ENCODE results near the gene TREML4. TPM values are rescaled to one million over a fixed set of nuclear protein-coding genes. Genes with fewer than 3 reads are reported as not detected.

The TREML4 gene
- total RNA-seq, 2 experiments from 2014 or later: not detected

GRCh38 chr6:41284726-41285125 is 56.6 kb downstream of the TREML4 start:
- no peaks in the 10 kb centered on the region for H3K9me3 Mint-ChIP-seq
- intact Hi-C loops (cut with DNase I, micrococcal nuclease): no loop called here
- DNase-seq (no peak), ATAC-seq (ENCODE audit: poor library complexity) (no peak)
- no peaks in the 10 kb centered on the region for H3K4me1 Mint-ChIP-seq (ENCODE audit: low read depth)
- H3K36me3 ChIP-seq (ENCODE audit: insufficient read depth, low read length): no peaks in the 10 kb centered on the region
- ChIA-PET CTCF (interaction anchor here (1.0 kb wide), 1 partner anchor 11 kb away, joined by 3 read pairs; no protein-coding TSS in a partner anchor), POLR2A (no interaction called here)
- no peaks in the 10 kb centered on the region for H3K27me3 ChIP-seq (ENCODE audit: control insufficient read depth in 1 of 2, insufficient read depth in 2 of 2, low read length in 2 of 2)
- no peaks in the 10 kb centered on the region for H3K36me3 Mint-ChIP-seq (ENCODE audit: low read depth)
- TF ChIP-seq CTCF (IDR thresholded peaks at IDR 0.05): no peak
- H3K27me3 Mint-ChIP-seq: peaks cover 13% of the 10 kb centered on the region
- no peaks in the 10 kb centered on the region for H3K4me1 ChIP-seq (ENCODE audit: insufficient read depth, low read length)
- no peaks in the 10 kb centered on the region for H3K9me3 ChIP-seq (ENCODE audit: control insufficient read depth in 1 of 2, insufficient read depth in 1 of 2, low read length in 2 of 2)
- no peak overlapping the region for H3K4me3 ChIP-seq (ENCODE audit: low read length)
- H3K27ac ChIP-seq (ENCODE audit: low read depth in 1 of 2, low read length in 2 of 2): no peak overlapping the region
- no peak overlapping the region for H3K27ac Mint-ChIP-seq
- no peak overlapping the region for H3K4me3 Mint-ChIP-seq

- Mint-ChIP-seq H3K4me3 (no peak within 1 kb of the TSS), H3K36me3 (ENCODE audit: low read depth) (no peaks in the 10 kb centered on the region), H3K4me1 (ENCODE audit: low read depth) (no peaks in the 10 kb centered on the region), H3K27me3 (peaks cover 13% of the 10 kb centered on the region), H3K27ac (no peak within 1 kb of the TSS), H3K9me3 (no peaks in the 10 kb centered on the region)
- Histone ChIP-seq H3K9me3 (ENCODE audit: control insufficient read depth in 1 of 2, insufficient read depth in 1 of 2, low read length in 2 of 2) (no peaks in the 10 kb centered on the region), H3K27me3 (ENCODE audit: control insufficient read depth in 1 of 2, insufficient read depth in 2 of 2, low read length in 2 of 2) (no peaks in the 10 kb centered on the region), H3K4me1 (ENCODE audit: insufficient read depth, low read length) (no peaks in the 10 kb centered on the region), H3K36me3 (ENCODE audit: insufficient read depth, low read length) (no peaks in the 10 kb centered on the region), H3K27ac (ENCODE audit: low read depth in 1 of 2, low read length in 2 of 2) (peak within 1 kb of the TSS in 1 of 2 donors; percentile 31), H3K4me3 (ENCODE audit: low read length) (no peak within 1 kb of the TSS)
- peak in 3 of 14 experiments; percentile 25 to 74 (median 65) for DNase-seq
- no peak for ATAC-seq (ENCODE audit: poor library complexity)
- CTCF ChIA-PET: no interaction called here
- TF ChIP-seq CTCF (IDR thresholded peaks at IDR 0.05): no peak
- POLR2A ChIA-PET: no interaction called here
- intact Hi-C loops (cut with DNase I, micrococcal nuclease): no loop called here
Observed at GRCh38 chr6:41286544-41287346, 58.6 kb downstream of the TREML4 start, which contains the start of gene TREM1. TSS of gene TREM1 (minus strand) at chr6:41286682. CDS start at chr6:41286655, 27 bp downstream.

- ChIA-PET CTCF (no interaction called here), POLR2A (no interaction called here)
- TF ChIP-seq CTCF (IDR thresholded peaks at IDR 0.05): no peak
- intact Hi-C loops (cut with DNase I, micrococcal nuclease): no loop called here
- no peaks in the 10 kb centered on the region for H3K4me1 Mint-ChIP-seq (ENCODE audit: low read depth)
- H3K36me3 Mint-ChIP-seq (ENCODE audit: low read depth): no peaks in the 10 kb centered on the region
- H3K27me3 ChIP-seq (ENCODE audit: control insufficient read depth in 1 of 2, insufficient read depth in 2 of 2, low read length in 2 of 2): no peaks in the 10 kb centered on the region
- peaks cover 5% of the 10 kb centered on the region for H3K27me3 Mint-ChIP-seq
- no peak overlapping the region for H3K27ac ChIP-seq (ENCODE audit: low read depth in 1 of 2, low read length in 2 of 2)
- no peaks in the 10 kb centered on the region for H3K4me1 ChIP-seq (ENCODE audit: insufficient read depth, low read length)
- no peaks in the 10 kb centered on the region for H3K36me3 ChIP-seq (ENCODE audit: insufficient read depth, low read length)
- H3K9me3 Mint-ChIP-seq: no peaks in the 10 kb centered on the region
- DNase-seq: peak in 1 of 14 experiments; percentile 20
- H3K4me3 Mint-ChIP-seq: no peak overlapping the region
- no peak for ATAC-seq (ENCODE audit: poor library complexity)
- no peak overlapping the region for H3K27ac Mint-ChIP-seq
- H3K4me3 ChIP-seq (ENCODE audit: low read length): no peak overlapping the region
- H3K9me3 ChIP-seq (ENCODE audit: control insufficient read depth in 1 of 2, insufficient read depth in 1 of 2, low read length in 2 of 2): no peaks in the 10 kb centered on the region
Observed at GRCh38 chr6:41288030-41288753, 60.0 kb downstream of the TREML4 start.

Other genes with a start within 250 kb of the TREML4 start
- gene UNC5CL, start 189.1 kb upstream of the TREML4 start, total RNA-seq: 1 to 10 TPM; 2.5 to 2.9 TPM
- not detected for gene TSPO2, start 185.9 kb upstream of the TREML4 start, total RNA-seq
- gene APOBEC2, start 175.1 kb upstream of the TREML4 start, total RNA-seq: not detected
- 10 to 100 TPM; 29.7 to 30.1 TPM for gene OARD1, start 156.0 kb upstream of the TREML4 start, total RNA-seq
- 10 to 100 TPM; 26.7 to 27.3 TPM for gene NFYA, start 155.4 kb upstream of the TREML4 start, total RNA-seq
- gene TREML1, start 74.0 kb upstream of the TREML4 start, total RNA-seq: not detected
- gene TREM2, start 65.2 kb upstream of the TREML4 start, total RNA-seq: not detected
- under 1 TPM; 0.78 to 0.91 TPM for gene TREML2, start 27.2 kb upstream of the TREML4 start, total RNA-seq
- 1 to 10 TPM; 1.8 to 2.8 TPM for gene TREM1, start 58.3 kb downstream of the TREML4 start, total RNA-seq
- not detected for gene NCR2, start 107.3 kb downstream of the TREML4 start, total RNA-seq

Measured in CD4-positive, alpha-beta T cell (primary cell).